ENCODE results near the gene RETN. TPM values are rescaled to one million over a fixed set of nuclear protein-coding genes. Genes with fewer than 3 reads are reported as not detected.
"Not testable (repeated sequence)": the region's sequence is repeated elsewhere in the genome, so short reads cannot be mapped to it uniquely, and the experiment has no call there.

The RETN gene
- total and polyA plus RNA-seq, 9 donors, result 2.0 to 4.5 (median 2.7) TPM

- Histone ChIP-seq H3K4me1 (ENCODE audit: control insufficient read depth, insufficient read depth, low read length) (no peaks in the 10 kb centered on the region), H3K27me3 (ENCODE audit: control insufficient read depth, insufficient read depth, low read length) (peaks cover 27% of the 10 kb centered on the region), H3K27ac (ENCODE audit: low read length) (no peak overlapping the region), H3K4me3 (ENCODE audit: low read length) (no peak overlapping the region), H3K36me3 (ENCODE audit: control insufficient read depth, insufficient read depth, low read length) (no peaks in the 10 kb centered on the region), H3K9me3 (replicated peaks; ENCODE audit: control insufficient read depth, low read depth, low read length) (no peaks in the 10 kb centered on the region)
- 65% methylated on average over 8 of the region's 12 CpGs for WGBS (ENCODE audit: insufficient coverage)
- DNase-seq, result no peak
Measured at GRCh38 chr19:7638802-7639465, 29.9 kb upstream of the RETN start.

- H3K27ac ChIP-seq (ENCODE audit: low read length), result no peak overlapping the region
- no peaks in the 10 kb centered on the region for H3K36me3 ChIP-seq (ENCODE audit: control insufficient read depth, insufficient read depth, low read length)
- DNase-seq, result no peak
- 94% methylated on average over 13 of the region's 13 CpGs for WGBS (ENCODE audit: insufficient coverage)
- no peak overlapping the region for H3K4me3 ChIP-seq (ENCODE audit: low read length)
- no peaks in the 10 kb centered on the region for H3K9me3 ChIP-seq (replicated peaks; ENCODE audit: control insufficient read depth, low read depth, low read length)
- peaks cover 27% of the 10 kb centered on the region for H3K27me3 ChIP-seq (ENCODE audit: control insufficient read depth, insufficient read depth, low read length)
- no peaks in the 10 kb centered on the region for H3K4me1 ChIP-seq (ENCODE audit: control insufficient read depth, insufficient read depth, low read length)
Measured at GRCh38 chr19:7639863-7640348, 28.9 kb upstream of the RETN start.

GRCh38 chr19:7640803-7641202, 28.0 kb upstream of the RETN start:
- no peak overlapping the region for H3K27ac ChIP-seq (ENCODE audit: low read length)
- no peaks in the 10 kb centered on the region for H3K4me1 ChIP-seq (ENCODE audit: control insufficient read depth, insufficient read depth, low read length)
- no peaks in the 10 kb centered on the region for H3K36me3 ChIP-seq (ENCODE audit: control insufficient read depth, insufficient read depth, low read length)
- no peaks in the 10 kb centered on the region for H3K9me3 ChIP-seq (replicated peaks; ENCODE audit: control insufficient read depth, low read depth, low read length)
- no peak for DNase-seq
- WGBS (ENCODE audit: insufficient coverage), result 86% methylated on average over 4 of the region's 11 CpGs
- no peak overlapping the region for H3K4me3 ChIP-seq (ENCODE audit: low read length)
- H3K27me3 ChIP-seq (ENCODE audit: control insufficient read depth, insufficient read depth, low read length), result peaks cover 21% of the 10 kb centered on the region

- Histone ChIP-seq H3K4me3 (ENCODE audit: low read length) (no peak overlapping the region), H3K4me1 (ENCODE audit: control insufficient read depth, insufficient read depth, low read length) (no peaks in the 10 kb centered on the region), H3K27ac (ENCODE audit: low read length) (no peak overlapping the region), H3K9me3 (replicated peaks; ENCODE audit: control insufficient read depth, low read depth, low read length) (no peaks in the 10 kb centered on the region), H3K36me3 (ENCODE audit: control insufficient read depth, insufficient read depth, low read length) (no peaks in the 10 kb centered on the region), H3K27me3 (ENCODE audit: control insufficient read depth, insufficient read depth, low read length) (peaks cover 13% of the 10 kb centered on the region)
- 77% methylated on average over 30 of the region's 43 CpGs for WGBS (ENCODE audit: insufficient coverage)
- no peak for DNase-seq
Measured at GRCh38 chr19:7641290-7642276, 27.3 kb upstream of the RETN start.

- 88% methylated on average over 27 of the region's 27 CpGs for WGBS (ENCODE audit: insufficient coverage)
- Histone ChIP-seq H3K4me1 (ENCODE audit: control insufficient read depth, insufficient read depth, low read length) (no peaks in the 10 kb centered on the region), H3K27me3 (ENCODE audit: control insufficient read depth, insufficient read depth, low read length) (peaks cover 6% of the 10 kb centered on the region), H3K27ac (ENCODE audit: low read length) (no peak overlapping the region), H3K4me3 (ENCODE audit: low read length) (no peak overlapping the region), H3K36me3 (ENCODE audit: control insufficient read depth, insufficient read depth, low read length) (no peaks in the 10 kb centered on the region), H3K9me3 (replicated peaks; ENCODE audit: control insufficient read depth, low read depth, low read length) (no peaks in the 10 kb centered on the region)
- no peak for DNase-seq
Measured at GRCh38 chr19:7642295-7643030, 26.4 kb upstream of the RETN start.

GRCh38 chr19:7643031-7643415, 25.8 kb upstream of the RETN start:
- DNase-seq, result no peak
- Histone ChIP-seq H3K4me3 (ENCODE audit: low read length) (no peak overlapping the region), H3K27me3 (ENCODE audit: control insufficient read depth, insufficient read depth, low read length) (peaks cover under 1% of the 10 kb centered on the region), H3K4me1 (ENCODE audit: control insufficient read depth, insufficient read depth, low read length) (no peaks in the 10 kb centered on the region), H3K27ac (ENCODE audit: low read length) (no peak overlapping the region), H3K9me3 (replicated peaks; ENCODE audit: control insufficient read depth, low read depth, low read length) (no peaks in the 10 kb centered on the region), H3K36me3 (ENCODE audit: control insufficient read depth, insufficient read depth, low read length) (no peaks in the 10 kb centered on the region)
- WGBS (ENCODE audit: insufficient coverage), result 92% methylated on average over 5 of the region's 8 CpGs

- not testable (repeated sequence) for DNase-seq; H3K4me3 ChIP-seq (ENCODE audit: low read length); H3K27ac ChIP-seq (ENCODE audit: low read length); H3K36me3 ChIP-seq (ENCODE audit: control insufficient read depth, insufficient read depth, low read length); H3K9me3 ChIP-seq (replicated peaks; ENCODE audit: control insufficient read depth, low read depth, low read length); H3K27me3 ChIP-seq (ENCODE audit: control insufficient read depth, insufficient read depth, low read length); H3K4me1 ChIP-seq (ENCODE audit: control insufficient read depth, insufficient read depth, low read length)
- 58% methylated on average over 9 of the region's 10 CpGs for WGBS (ENCODE audit: insufficient coverage)
Measured at GRCh38 chr19:7643629-7644549, 25.0 kb upstream of the RETN start.

GRCh38 chr19:7644550-7644877, 24.3 kb upstream of the RETN start:
- no peak overlapping the region for H3K27ac ChIP-seq (ENCODE audit: low read length)
- no peaks in the 10 kb centered on the region for H3K4me1 ChIP-seq (ENCODE audit: control insufficient read depth, insufficient read depth, low read length)
- H3K27me3 ChIP-seq (ENCODE audit: control insufficient read depth, insufficient read depth, low read length), result no peaks in the 10 kb centered on the region
- no peaks in the 10 kb centered on the region for H3K36me3 ChIP-seq (ENCODE audit: control insufficient read depth, insufficient read depth, low read length)
- DNase-seq, result no peak
- H3K9me3 ChIP-seq (replicated peaks; ENCODE audit: control insufficient read depth, low read depth, low read length), result no peaks in the 10 kb centered on the region
- H3K4me3 ChIP-seq (ENCODE audit: low read length), result no peak overlapping the region
- WGBS (ENCODE audit: insufficient coverage), result 89% methylated on average over 13 of the region's 20 CpGs

- Histone ChIP-seq H3K9me3 (replicated peaks; ENCODE audit: control insufficient read depth, low read depth, low read length) (no peaks in the 10 kb centered on the region), H3K27ac (ENCODE audit: low read length) (no peak overlapping the region), H3K4me1 (ENCODE audit: control insufficient read depth, insufficient read depth, low read length) (no peaks in the 10 kb centered on the region), H3K4me3 (ENCODE audit: low read length) (no peak overlapping the region), H3K36me3 (ENCODE audit: control insufficient read depth, insufficient read depth, low read length) (no peaks in the 10 kb centered on the region), H3K27me3 (ENCODE audit: control insufficient read depth, insufficient read depth, low read length) (no peaks in the 10 kb centered on the region)
- WGBS (ENCODE audit: insufficient coverage), result 80% methylated on average over 13 of the region's 14 CpGs
- DNase-seq, result no peak
Measured at GRCh38 chr19:7645163-7645562, 23.7 kb upstream of the RETN start.
